ENCODE results near the gene TAP2. TPM values are rescaled to one million over a fixed set of nuclear protein-coding genes. Genes with fewer than 3 reads are reported as not detected.

TAP2 gene
- polyA plus RNA-seq, 1 experiment: 15.4 TPM

DNA sequence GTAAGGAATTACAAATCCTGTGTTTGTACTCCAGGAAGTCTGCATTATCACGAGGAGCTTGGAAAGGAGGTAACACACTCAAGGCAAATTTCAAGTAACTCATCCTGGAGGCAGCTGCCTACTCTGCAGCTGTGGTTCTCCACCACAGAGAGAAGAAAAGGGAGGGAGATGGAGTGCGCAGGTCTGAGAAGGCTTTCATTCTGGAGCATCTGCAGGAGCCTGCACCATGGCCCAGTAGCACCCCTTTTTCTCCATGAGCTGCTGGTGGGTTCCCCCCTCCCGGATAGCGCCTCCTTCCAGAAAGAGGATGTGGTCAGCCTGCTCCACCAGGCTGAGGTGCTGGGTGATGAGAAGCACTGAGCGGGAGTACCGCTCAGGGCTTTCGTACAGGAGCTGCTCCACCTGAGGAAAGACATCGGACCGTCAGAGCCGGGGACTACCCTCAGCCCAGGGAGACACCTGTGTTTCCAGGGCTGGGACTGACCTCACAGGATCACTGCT is 6.9 kb upstream of the TAP2 start:
- no peak for DNase-seq (ENCODE audit: low read depth, low spot score)
- H3K4me3 ChIP-seq (ENCODE audit: low read depth, low read length): no peak overlapping the region
- H3K27me3 ChIP-seq (ENCODE audit: control insufficient read depth, insufficient read depth, low read length): no peaks in the 10 kb centered on the region
- CTCF ChIA-PET: interaction anchor here (0.6 to 3.9 kb wide), 9 partner anchors 8 to 139 kb away, joined by 3 to 38 read pairs (median 6); partner anchors contain the start of genes PSMB9 and TAP1
- H3K27ac ChIP-seq (ENCODE audit: low read depth, low read length): no peak overlapping the region
- TF ChIP-seq, protein P1, sequence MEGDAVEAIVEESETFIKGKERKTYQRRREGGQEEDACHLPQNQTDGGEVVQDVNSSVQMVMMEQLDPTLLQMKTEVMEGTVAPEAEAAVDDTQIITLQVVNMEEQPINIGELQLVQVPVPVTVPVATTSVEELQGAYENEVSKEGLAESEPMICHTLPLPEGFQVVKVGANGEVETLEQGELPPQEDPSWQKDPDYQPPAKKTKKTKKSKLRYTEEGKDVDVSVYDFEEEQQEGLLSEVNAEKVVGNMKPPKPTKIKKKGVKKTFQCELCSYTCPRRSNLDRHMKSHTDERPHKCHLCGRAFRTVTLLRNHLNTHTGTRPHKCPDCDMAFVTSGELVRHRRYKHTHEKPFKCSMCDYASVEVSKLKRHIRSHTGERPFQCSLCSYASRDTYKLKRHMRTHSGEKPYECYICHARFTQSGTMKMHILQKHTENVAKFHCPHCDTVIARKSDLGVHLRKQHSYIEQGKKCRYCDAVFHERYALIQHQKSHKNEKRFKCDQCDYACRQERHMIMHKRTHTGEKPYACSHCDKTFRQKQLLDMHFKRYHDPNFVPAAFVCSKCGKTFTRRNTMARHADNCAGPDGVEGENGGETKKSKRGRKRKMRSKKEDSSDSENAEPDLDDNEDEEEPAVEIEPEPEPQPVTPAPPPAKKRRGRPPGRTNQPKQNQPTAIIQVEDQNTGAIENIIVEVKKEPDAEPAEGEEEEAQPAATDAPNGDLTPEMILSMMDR (IDR thresholded peaks at IDR 0.05; ENCODE audit: low read depth, low read length): no peak
- no peaks in the 10 kb centered on the region; the same call in 1 of the 2 replicates for H3K9me3 ChIP-seq (ENCODE audit: control insufficient read depth, insufficient read depth, low read length)
- POLR2A ChIA-PET: interaction anchor here (1.0 to 1.9 kb wide), 2 partner anchors 8 to 126 kb away, joined by 7 to 12 read pairs; partner anchors contain the start of genes PSMB9 and TAP1

DNA sequence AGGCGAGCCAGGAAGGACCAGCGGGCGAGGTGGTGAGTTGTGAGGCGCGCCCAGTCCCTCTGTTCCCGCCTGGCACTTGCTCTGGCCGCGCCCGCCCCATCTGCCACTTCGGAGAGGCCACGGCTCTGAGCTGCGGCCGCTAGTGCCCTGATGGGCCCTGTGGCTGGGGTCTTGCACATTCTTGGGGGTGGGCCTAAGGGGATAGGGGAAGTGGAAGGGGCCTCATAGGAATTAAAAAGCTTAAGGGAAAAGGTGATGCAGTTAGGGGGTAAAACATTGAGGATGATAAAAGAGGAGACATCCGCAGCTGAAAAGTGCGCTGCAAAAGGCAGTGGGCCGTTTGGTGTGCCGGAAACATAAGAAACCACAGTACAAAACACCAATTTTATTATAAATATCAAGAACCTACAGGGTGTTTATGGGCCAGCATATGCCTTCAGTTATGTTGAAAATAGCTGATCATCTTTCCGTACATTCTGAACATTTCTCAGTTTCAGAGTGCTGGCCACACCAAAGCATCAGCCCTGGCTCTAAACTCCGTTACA is 6.4 kb upstream of the TAP2 start:
- TF ChIP-seq, protein P1 (IDR thresholded peaks at IDR 0.05; ENCODE audit: low read depth, low read length): no peak
- peak overlapping the region; percentile 85 for H3K4me3 ChIP-seq (ENCODE audit: low read depth, low read length)
- ChIA-PET CTCF (interaction anchor here (0.6 to 3.9 kb wide), 9 partner anchors 9 to 139 kb away, joined by 3 to 38 read pairs (median 6); partner anchors contain the start of genes PSMB9 and TAP1), POLR2A (interaction anchor here (1.0 to 1.9 kb wide), 2 partner anchors 9 to 127 kb away, joined by 7 to 12 read pairs; partner anchors contain the start of genes PSMB9 and TAP1)
- H3K27ac ChIP-seq (ENCODE audit: low read depth, low read length): no peak overlapping the region
- DNase-seq (ENCODE audit: low read depth, low spot score): no peak
- H3K27me3 ChIP-seq (ENCODE audit: control insufficient read depth, insufficient read depth, low read length): no peaks in the 10 kb centered on the region
- H3K9me3 ChIP-seq (ENCODE audit: control insufficient read depth, insufficient read depth, low read length): no peaks in the 10 kb centered on the region; the same call in 1 of the 2 replicates

DNA sequence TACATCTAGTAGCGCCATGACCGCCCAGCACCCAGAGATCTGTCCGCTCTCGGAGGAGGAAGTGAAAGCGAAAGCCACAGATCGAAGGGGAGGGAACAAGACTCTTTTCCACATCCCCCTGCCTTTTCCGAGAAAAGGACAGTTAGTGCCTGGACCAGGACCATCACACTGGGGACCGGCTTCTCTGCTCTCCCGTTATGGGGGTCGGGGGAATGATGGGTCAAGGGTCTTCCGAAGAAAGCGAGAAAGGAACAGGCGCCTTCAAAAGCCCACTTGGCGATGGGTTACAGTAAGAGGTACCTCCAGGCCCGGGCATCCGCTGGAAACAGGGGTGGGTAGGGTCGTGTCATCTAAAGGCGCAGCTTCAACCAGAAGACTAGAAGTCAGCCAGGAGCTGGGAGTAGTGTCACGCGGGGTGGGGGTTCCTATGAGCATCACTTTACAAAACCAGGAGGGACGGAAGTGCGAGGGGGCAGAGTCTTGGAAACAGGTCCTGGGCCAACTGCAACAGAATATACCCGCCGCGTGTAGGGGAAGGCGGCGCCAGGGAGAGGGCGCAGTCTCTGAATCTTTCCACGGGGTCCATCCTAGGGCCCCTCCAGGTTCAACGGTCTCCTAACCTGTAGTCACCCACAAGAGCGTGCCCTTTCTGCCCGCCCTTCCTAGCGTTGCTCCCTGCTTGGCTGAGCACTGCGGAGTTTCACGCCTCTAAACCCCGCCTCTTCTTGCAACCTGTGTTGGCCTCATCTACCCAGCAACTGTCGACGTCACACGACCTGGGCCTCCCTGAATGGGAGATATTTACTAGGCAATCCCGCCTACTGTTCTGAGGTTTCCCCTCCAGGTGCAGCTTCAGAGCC is 5.7 kb upstream of the TAP2 start, which contains the start of gene PSMB8:
TSS of gene PSMB8 (minus strand) at position 69 of the 860 bp plus-strand sequence. CDS start at position 18, 51 bp downstream.
- peak; percentile 72 for DNase-seq (ENCODE audit: low read depth, low spot score)
- Histone ChIP-seq H3K9me3 (ENCODE audit: control insufficient read depth, insufficient read depth, low read length) (no peaks in the 10 kb centered on the region; the same call in 1 of the 2 replicates), H3K4me3 (ENCODE audit: low read depth, low read length) (peak within 1 kb of the TSS; percentile 85), H3K27ac (ENCODE audit: low read depth, low read length) (peak within 1 kb of the TSS; percentile 73), H3K27me3 (ENCODE audit: control insufficient read depth, insufficient read depth, low read length) (no peaks in the 10 kb centered on the region)
- TF ChIP-seq, protein P1 (IDR thresholded peaks at IDR 0.05; ENCODE audit: low read depth, low read length): peak; percentile 42
- POLR2A ChIA-PET: interaction anchor here (1.0 to 1.9 kb wide), 2 partner anchors 9 to 128 kb away, joined by 7 to 12 read pairs; partner anchors contain the start of genes PSMB9 and TAP1
- CTCF ChIA-PET: interaction anchor here (0.6 to 3.9 kb wide), 6 partner anchors 9 to 864 kb away, joined by 3 to 38 read pairs (median 8); partner anchors contain the start of genes PSMB9 and TAP1

DNA sequence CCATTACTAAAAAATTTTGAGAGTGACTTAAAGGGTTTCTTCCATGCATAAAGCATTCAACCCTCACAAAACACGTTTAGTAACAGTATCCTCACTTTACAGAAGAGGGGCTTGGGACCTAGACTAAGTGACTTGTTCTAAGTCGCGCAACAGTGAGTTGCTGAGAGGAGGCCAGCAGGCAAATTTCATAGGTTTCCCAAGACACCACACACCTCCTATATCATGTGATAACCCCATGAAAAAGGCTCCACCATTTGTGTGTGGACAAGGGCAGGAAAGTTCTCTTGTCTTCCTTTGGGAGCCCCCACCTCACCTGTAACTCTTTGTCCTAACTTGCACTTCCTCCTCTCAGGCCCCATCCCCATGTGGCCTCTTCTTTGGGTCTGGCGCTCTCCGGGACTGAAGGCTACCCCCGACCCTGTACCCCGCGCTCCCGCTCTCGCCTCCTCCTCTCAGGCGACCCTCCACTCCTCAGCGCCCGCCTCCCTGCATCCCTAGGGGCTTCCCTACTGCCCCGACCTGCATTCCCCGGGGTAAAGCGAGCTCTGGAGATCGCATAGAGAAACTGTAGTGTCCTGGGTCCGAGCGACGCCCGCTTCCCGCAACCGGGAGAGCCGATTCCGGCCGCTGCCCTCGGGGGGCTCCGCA is 4.9 kb upstream of the TAP2 start:
- Histone ChIP-seq H3K27me3 (ENCODE audit: control insufficient read depth, insufficient read depth, low read length) (no peaks in the 10 kb centered on the region), H3K27ac (ENCODE audit: low read depth, low read length) (peak overlapping the region; percentile 73), H3K4me3 (ENCODE audit: low read depth, low read length) (peak overlapping the region; percentile 85), H3K9me3 (ENCODE audit: control insufficient read depth, insufficient read depth, low read length) (no peaks in the 10 kb centered on the region; the same call in 1 of the 2 replicates)
- ChIA-PET CTCF (interaction anchor here (0.6 to 6.8 kb wide), 4 partner anchors 10 to 863 kb away, joined by 3 to 271 read pairs (median 28); partner anchors contain the start of genes PSMB9 and TAP1), POLR2A (interaction anchor here (1.9 kb wide), 1 partner anchor 128 kb away, joined by 12 read pairs; no protein-coding TSS in a partner anchor)
- TF ChIP-seq, protein P1 (IDR thresholded peaks at IDR 0.05; ENCODE audit: low read depth, low read length): no peak
- DNase-seq (ENCODE audit: low read depth, low spot score): no peak

Measured in AG04450 (cell line).